IMR-90 (cell line): ENCODE data around the gene NFATC1. TPM values are rescaled to one million over a fixed set of nuclear protein-coding genes. Genes with fewer than 3 reads are reported as not detected.

Experiments used
- ATAC-seq: fragments of 200-7000 bp; cut with Tn5 transposase; 2 replicates; pipeline ENCODE4 v1.9.1; 2020; ENCODE audit warnings: low read depth, mild to moderate bottlenecking, moderate library complexity
- BruUV-seq: library from RNA; stranded (reverse); fragments of 400-500 nt; replicated peaks from 2 replicates; lab custom pipeline; 2021; lab: Mats Ljungman, UMichigan
- CTCF ChIA-PET: fragments of 300-600 bp; formaldehyde crosslinking; extraction: SDS; loops from one replicate; lab custom pipeline; 2021; ENCODE audit warnings: antibody characterized with exemption; lab: Yijun Ruan, JAX
- POLR2A ChIA-PET: fragments of 300-600 bp; sonication (Branson Sonifier 250); formaldehyde crosslinking; loops from one replicate; lab custom pipeline; 2022; ENCODE audit warnings: antibody characterized with exemption; ENCODE audit not compliant: unreplicated experiment; lab: Charles Lee
- DNase-seq: peaks from one replicate; pipeline ENCODE4 v3.0.0; 2013
- H2AFZ ChIP-seq: replicated peaks from 2 replicates; pipeline ENCODE3; 2013; ENCODE audit warnings: low read length, mild to moderate bottlenecking; ENCODE audit not compliant: poor library complexity
- H2AK5ac ChIP-seq: 2 replicates; pipeline ENCODE4 v1.6.1; 2013; ENCODE audit warnings: low read depth, low read length, inconsistent platforms
- H2AK9ac ChIP-seq: replicated peaks from 2 replicates; pipeline ENCODE3; 2013; ENCODE audit warnings: mild to moderate bottlenecking, low read depth, low read length, moderate library complexity; ENCODE audit not compliant: poor library complexity
- H2BK120ac ChIP-seq: 2 replicates; pipeline ENCODE4 v1.6.1; 2013; ENCODE audit warnings: low read depth, low read length, inconsistent platforms
- H2BK15ac ChIP-seq: 3 replicates; pipeline ENCODE4 v1.6.1; 2013; ENCODE audit warnings: low read depth, low read length, inconsistent platforms
- H2BK20ac ChIP-seq: 2 replicates; pipeline ENCODE4 v1.6.1; 2013; ENCODE audit warnings: low read depth, mild to moderate bottlenecking, inconsistent platforms, low read length, moderate library complexity
- H2BK5ac ChIP-seq: 2 replicates; pipeline ENCODE4 v1.6.1; 2013; ENCODE audit warnings: mild to moderate bottlenecking, low read depth, low read length, inconsistent platforms; ENCODE audit not compliant: poor library complexity, severe bottlenecking
- H3K14ac ChIP-seq: replicated peaks from 2 replicates; pipeline ENCODE4 v1.6.1; 2013; ENCODE audit warnings: low read depth, low read length, inconsistent platforms
- H3K18ac ChIP-seq: 2 replicates; pipeline ENCODE4 v1.6.1; 2013; ENCODE audit warnings: low read depth, low read length, control low read depth
- H3K23ac ChIP-seq: 2 replicates; pipeline ENCODE4 v1.6.1; 2013; ENCODE audit warnings: low read depth, low read length, inconsistent platforms
- H3K27ac ChIP-seq: 2 replicates; pipeline ENCODE4 v1.5.1; 2013; ENCODE audit warnings: mild to moderate bottlenecking, control low read depth, low read length; ENCODE audit not compliant: insufficient read depth
- H3K27me3 ChIP-seq: 2 replicates; pipeline ENCODE4 v1.6.1; 2013; ENCODE audit warnings: low read length; ENCODE audit not compliant: control insufficient read depth, insufficient read depth
- H3K36me3 ChIP-seq: 2 replicates; pipeline ENCODE4 v1.6.1; 2013; ENCODE audit warnings: low read length, mixed read lengths; ENCODE audit not compliant: control insufficient read depth, insufficient read depth
- H3K4ac ChIP-seq: 2 replicates; pipeline ENCODE4 v1.6.1; 2013; ENCODE audit warnings: low read depth, low read length, inconsistent platforms
- H3K4me1 ChIP-seq: 2 replicates; pipeline ENCODE4 v1.6.1; 2013; ENCODE audit warnings: low read length, mixed read lengths; ENCODE audit not compliant: control insufficient read depth, insufficient read depth
- H3K4me2 ChIP-seq: 2 replicates; pipeline ENCODE4 v1.6.1; 2013; ENCODE audit warnings: low read depth, mild to moderate bottlenecking, control low read depth, low read length, moderate library complexity
- H3K4me3 ChIP-seq: 2 replicates; pipeline ENCODE4 v1.5.1; 2013; ENCODE audit warnings: low read depth, mild to moderate bottlenecking, control low read depth, low read length, moderate library complexity; ENCODE audit not compliant: insufficient read depth
- H3K56ac ChIP-seq: 2 replicates; pipeline ENCODE4 v1.6.1; 2013; ENCODE audit warnings: low read length, inconsistent platforms; ENCODE audit not compliant: insufficient read depth; ENCODE audit errors: extremely low read depth
- H3K79me1 ChIP-seq, 2 experiments: 2 replicates each; pipeline ENCODE4 v1.6.1; 2013; ENCODE audit warnings: low read length in 2 of 2, inconsistent platforms in 1 of 2, low read depth in 1 of 2
- H3K9ac ChIP-seq: 2 replicates; pipeline ENCODE4 v1.6.1; 2013; ENCODE audit warnings: low read depth, low read length, control low read depth
- H3K9me1 ChIP-seq: 2 replicates; pipeline ENCODE4 v1.6.1; 2013; ENCODE audit warnings: low read length, inconsistent platforms; ENCODE audit not compliant: insufficient read depth
- H3K9me3 ChIP-seq: 2 replicates; pipeline ENCODE4 v1.6.1; 2013; ENCODE audit warnings: low read length; ENCODE audit not compliant: control insufficient read depth, insufficient read depth
- H4K20me1 ChIP-seq: 2 replicates; pipeline ENCODE4 v1.6.1; 2013; ENCODE audit warnings: low read length, inconsistent platforms; ENCODE audit not compliant: insufficient read depth
- H4K5ac ChIP-seq: 2 replicates; pipeline ENCODE4 v1.6.1; 2013; ENCODE audit warnings: mild to moderate bottlenecking, low read depth, low read length, control low read depth
- H4K8ac ChIP-seq, 2 experiments: 2 replicates each; pipeline ENCODE4 v1.6.1; 2013; ENCODE audit warnings: low read depth in 2 of 2, low read length in 2 of 2, control low read depth in 1 of 2, inconsistent platforms in 1 of 2
- H4K91ac ChIP-seq: 2 replicates; pipeline ENCODE4 v1.6.1; 2013; ENCODE audit warnings: low read depth, low read length, inconsistent platforms; ENCODE audit not compliant: insufficient read depth
- BHLHE40 ChIP-seq: fragments of 150-350 bp; IDR thresholded peaks from 2 replicates; pipeline ENCODE4 v1.6.1; 2016; ENCODE audit warnings: mild to moderate bottlenecking, low read depth, low read length
- CTCF ChIP-seq: conservative IDR thresholded peaks from 2 replicates; pipeline ENCODE4 v1.5.1; 2012; ENCODE audit warnings: mild to moderate bottlenecking, low read depth, low read length, improper control_type of control experiment
- FOS ChIP-seq: fragments of 150-350 bp; IDR thresholded peaks from 2 replicates; pipeline ENCODE4 v1.6.1; 2016; ENCODE audit warnings: low read depth, low read length
- MAFK ChIP-seq: IDR thresholded peaks from 2 replicates; pipeline ENCODE4 v1.6.1; 2012; ENCODE audit warnings: low read depth, low read length, improper control_type of control experiment
- MAZ ChIP-seq: IDR thresholded peaks from 2 replicates; pipeline ENCODE4 v1.6.1; 2012; ENCODE audit warnings: low read depth, mild to moderate bottlenecking, low read length, improper control_type of control experiment, moderate library complexity, borderline replicate concordance
- MXI1 ChIP-seq: IDR thresholded peaks from 2 replicates; pipeline ENCODE4 v1.6.1; 2012; ENCODE audit warnings: low read depth, mild to moderate bottlenecking, low read length, moderate library complexity, borderline replicate concordance
- NFE2L2 ChIP-seq: fragments of 150-350 bp; IDR thresholded peaks from 2 replicates; pipeline ENCODE4 v1.6.1; 2016; ENCODE audit warnings: low read depth, mild to moderate bottlenecking, low read length
- RAD21 ChIP-seq: IDR thresholded peaks from 2 replicates; pipeline ENCODE4 v1.6.1; 2012; ENCODE audit warnings: low read length, improper control_type of control experiment
- RFX5 ChIP-seq: IDR thresholded peaks from 2 replicates; pipeline ENCODE4 v1.8.0; 2012; ENCODE audit warnings: low read depth, mild to moderate bottlenecking, low read length, moderate library complexity
- USF2 ChIP-seq: fragments of 150-350 bp; IDR thresholded peaks from 2 replicates; pipeline ENCODE4 v1.6.1; 2017; ENCODE audit warnings: mild to moderate bottlenecking, antibody characterized with exemption, low read length, low read depth
- WGBS, 2 experiments: methylation state at CpG; one replicate each; pipeline versions ENCODE4 v1.1.5 to v1.1.7; 2013; ENCODE audit warnings: missing lambda C conversion rate in 2 of 2; ENCODE audit not compliant: insufficient read length in 1 of 2; ENCODE audit errors: extremely low coverage in 2 of 2; 5-methylcytosine and 5-hydroxymethylcytosine counted together
- dilution Hi-C: fragments of 300-500 bp; cut with HindIII; formaldehyde crosslinking; loops from one replicate; pipeline ENCODE4 v1.14.3; 2018; ENCODE audit warnings: low sequenced_read_pairs; ENCODE audit not compliant: unreplicated experiment
- in situ Hi-C: fragments of 300-500 bp; cut with MboI; formaldehyde crosslinking; loops from 3 replicates; pipeline ENCODE4 v1.14.3; 2019; ENCODE audit warnings: low sequenced_read_pairs, inconsistent platforms, mixed read lengths
- intact Hi-C: fragments of 100-400 bp; cut with micrococcal nuclease; formaldehyde crosslinking; loops from 2 replicates; pipeline ENCODE4 v1.10.0; 2022
- polyA plus RNA-seq, 3 experiments: library from polyadenylated mRNA; depleted of rRNA; stranded (reverse); fragments of >200 nt; gene quantifications; 2 replicates each; pipeline ENCODE4 v1.2.3, GENCODE V29; 2012; ENCODE audit warnings: low replicate concordance in 1 of 3
- total RNA-seq: library from RNA; depleted of rRNA; stranded (reverse); fragments of >200 nt; gene quantifications from 2 replicates; pipeline ENCODE4 v1.2.3, GENCODE V29; 2012

The NFATC1 gene
- total and polyA plus RNA-seq, 2 of the 4 experiments (the other 2 are of a cell fraction): 0.36 to 1.8 TPM

- Histone ChIP-seq H2AK5ac (no peak overlapping the region), H4K8ac (no peak overlapping the region), H3K4me3 (no peak overlapping the region), H3K4me1 (no peaks in the 10 kb centered on the region; the same call in 1 of the 2 replicates), H4K5ac (no peak overlapping the region), H3K36me3 (no peaks in the 10 kb centered on the region), H2BK15ac (no peak overlapping the region), H3K4ac (no peak overlapping the region), H2AK9ac (no peak overlapping the region), H3K18ac (no peak overlapping the region), H3K14ac (no peak overlapping the region), H2BK120ac (no peak overlapping the region), H2BK5ac (no peak overlapping the region), H3K56ac (no peak overlapping the region), H3K23ac (no peak overlapping the region), H3K9me3 (peaks cover 10% of the 10 kb centered on the region), H3K79me1 (no peaks in the 10 kb centered on the region), H2BK20ac (no peak overlapping the region), H4K20me1 (no peaks in the 10 kb centered on the region), H3K9ac (no peak overlapping the region), H3K4me2 (no peak overlapping the region), H4K91ac (no peak overlapping the region), H3K27me3 (no peaks in the 10 kb centered on the region; the same call in 1 of the 2 replicates), H3K9me1 (no peaks in the 10 kb centered on the region), H2AFZ (no peak overlapping the region), H3K27ac (no peak overlapping the region)
- ATAC-seq: no peak
- dilution Hi-C loops: no loop called here
- in situ Hi-C loops: no loop called here
- DNase-seq: no peak
- POLR2A ChIA-PET: no interaction called here
- no TSS peak for BruUV-seq
- 100% methylated on average over 3 of the region's 6 CpGs; no CpG with 5 or more reads in 1 of the 2 experiments for WGBS, 2 experiments
- no peak for TF ChIP-seq USF2
- no peak for TF ChIP-seq NFE2L2
- TF ChIP-seq RFX5: no peak
- no peak for TF ChIP-seq BHLHE40
- TF ChIP-seq MXI1: no peak
- no peak for TF ChIP-seq MAFK
- no peak for TF ChIP-seq RAD21
- TF ChIP-seq FOS: no peak
- no peak for TF ChIP-seq CTCF
- TF ChIP-seq MAZ: no peak
- CTCF ChIA-PET: interaction anchor here (0.6 kb wide), 1 partner anchor 56 kb away, joined by 4 read pairs; no protein-coding TSS in a partner anchor
- intact Hi-C loops: no loop called here
These were observed 102.9 kb downstream of the NFATC1 start for GRCh38 chr18:79498662-79499061.
